ENCODE results near the gene FUT3. TPM values are rescaled to one million over a fixed set of nuclear protein-coding genes. Genes with fewer than 3 reads are reported as not detected.

FUT3 gene
- polyA plus RNA-seq, 1 of the 3 experiments (the other 2 are of a cell fraction) = not detected

GRCh38 chr19:5825178-5825577 lies 26.1 kb downstream of the FUT3 start:
- Histone ChIP-seq H3K4me2 (no peak overlapping the region), H3K27me3 (ENCODE audit: insufficient read depth) (no peaks in the 10 kb centered on the region; the same call in 1 of the 2 replicates), H3K9ac (no peak overlapping the region), H3K79me2 (ENCODE audit: insufficient read depth) (no peaks in the 10 kb centered on the region), H3K9me3 (no peaks in the 10 kb centered on the region), H3K4me1 (ENCODE audit: control insufficient read depth in 1 of 2, insufficient read depth in 2 of 2, low read depth in 1 of 2, low read length in 1 of 2) (peaks cover 0 to 28% of the 10 kb centered on the region in 2 experiments; a peak in 1 of 4 replicates), H2AFZ (ENCODE audit: low read depth) (no peak overlapping the region), H3F3A (replicated peaks; ENCODE audit: insufficient read depth) (no peaks in the 10 kb centered on the region), H3K27ac (ENCODE audit: low read depth in 2 of 2, low read length in 1 of 2) (no peak overlapping the region), H4K20me1 (ENCODE audit: insufficient read depth) (no peaks in the 10 kb centered on the region), H3K36me3 (replicated peaks in 1 of 2; ENCODE audit: control insufficient read depth in 1 of 2, insufficient read depth in 2 of 2, low read length in 1 of 2) (no peaks in the 10 kb centered on the region), H3K4me3 (ENCODE audit: low read depth in 2 of 2, low read length in 1 of 2) (no peak overlapping the region), H3K9me2 (no peaks in the 10 kb centered on the region)
- ChIA-PET POLR2A (no interaction called here), CTCF (interaction anchor here (0.9 to 5.8 kb wide), 4 partner anchors 19 to 197 kb away, joined by 3 to 51 read pairs (median 4); partner anchors contain the start of gene NRTN)
- TF ChIP-seq GABPA (IDR thresholded peaks at IDR 0.05; ENCODE audit: low read depth) (no peak), CHD2 (IDR thresholded peaks at IDR 0.05; ENCODE audit: low read length, partially characterized antibody) (no peak), MXI1 (IDR thresholded peaks at IDR 0.05; ENCODE audit: low read depth, low read length) (no peak), ZBTB33 (IDR thresholded peaks at IDR 0.05; ENCODE audit: borderline replicate concordance, low read depth) (no peak), RAD21 (IDR thresholded peaks at IDR 0.05; ENCODE audit: low read length) (no peak), USF2 (IDR thresholded peaks at IDR 0.05; ENCODE audit: borderline replicate concordance, low read depth, low read length) (no peak), NFIC (IDR thresholded peaks at IDR 0.05; ENCODE audit: borderline replicate concordance) (no peak), POLR2AphosphoS5 (IDR thresholded peaks at IDR 0.05; ENCODE audit: low read depth, low read length) (no peak), YY1 (IDR thresholded peaks at IDR 0.05; ENCODE audit: low read depth) (no peak), JUND (IDR thresholded peaks at IDR 0.05) (no peak), SIN3A (IDR thresholded peaks at IDR 0.05; ENCODE audit: borderline replicate concordance, low read depth, low read length) (no peak), TAF1 (IDR thresholded peaks at IDR 0.05; ENCODE audit: borderline replicate concordance, low read depth, low read length) (no peak), TCF12 (IDR thresholded peaks at IDR 0.05) (no peak), GATA2 (CRISPR knock-in tag; IDR thresholded peaks at IDR 0.05) (no peak), RFX5 (IDR thresholded peaks at IDR 0.05; ENCODE audit: low read length) (no peak)
- TF ChIP-seq, protein P1, sequence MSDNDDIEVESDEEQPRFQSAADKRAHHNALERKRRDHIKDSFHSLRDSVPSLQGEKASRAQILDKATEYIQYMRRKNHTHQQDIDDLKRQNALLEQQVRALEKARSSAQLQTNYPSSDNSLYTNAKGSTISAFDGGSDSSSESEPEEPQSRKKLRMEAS (IDR thresholded peaks at IDR 0.05; ENCODE audit: low read depth) = no peak
- no peak for DNase-seq
- WGBS (ENCODE audit: low lambda C conversion rate) = 90% methylated on average over 16 of the region's 21 CpGs

DNA sequence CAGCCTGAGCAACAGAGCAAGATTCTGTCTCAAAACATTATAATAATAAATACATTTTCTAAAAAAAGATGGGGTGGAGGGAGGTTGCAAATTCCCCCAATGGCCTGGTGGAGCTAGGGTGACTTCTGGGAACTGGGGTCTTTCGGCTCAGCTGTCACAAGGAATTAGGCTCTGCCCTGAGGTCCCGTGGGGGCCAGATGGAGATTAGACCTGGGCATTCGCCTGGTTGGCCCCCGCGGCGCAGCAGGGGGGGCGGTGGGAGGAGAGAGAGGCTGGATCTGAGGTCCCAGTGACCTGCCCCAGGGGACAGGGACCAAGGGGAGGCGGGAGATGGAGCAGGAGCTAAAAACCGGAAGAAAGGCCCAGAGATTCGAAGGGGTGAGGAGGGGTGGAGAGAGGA lies 26.5 kb downstream of the FUT3 start:
- ChIA-PET POLR2A (no interaction called here), CTCF (interaction anchor here (0.9 to 5.8 kb wide), 5 partner anchors 11 to 143 kb away, joined by 3 to 51 read pairs (median 4); partner anchors contain the start of gene NRTN)
- no peaks in the 10 kb centered on the region for H3K79me2 ChIP-seq (ENCODE audit: insufficient read depth)
- H3K36me3 ChIP-seq (replicated peaks in 1 of 2; ENCODE audit: control insufficient read depth in 1 of 2, insufficient read depth in 2 of 2, low read length in 1 of 2) = no peaks in the 10 kb centered on the region
- H3K4me1 ChIP-seq (ENCODE audit: control insufficient read depth in 1 of 2, insufficient read depth in 2 of 2, low read depth in 1 of 2, low read length in 1 of 2) = peaks cover 0 to 28% of the 10 kb centered on the region in 2 experiments; a peak in 1 of 4 replicates
- no peaks in the 10 kb centered on the region for H3K9me2 ChIP-seq
- H3K27me3 ChIP-seq (ENCODE audit: insufficient read depth) = no peaks in the 10 kb centered on the region; the same call in 1 of the 2 replicates
- no peaks in the 10 kb centered on the region for H3F3A ChIP-seq (replicated peaks; ENCODE audit: insufficient read depth)
- no peak overlapping the region for H2AFZ ChIP-seq (ENCODE audit: low read depth)
- 63% methylated on average over 10 of the region's 10 CpGs for WGBS (ENCODE audit: low lambda C conversion rate)
- no peak overlapping the region for H3K27ac ChIP-seq (ENCODE audit: low read depth in 2 of 2, low read length in 1 of 2)
- no peak overlapping the region for H3K9ac ChIP-seq
- no peaks in the 10 kb centered on the region for H4K20me1 ChIP-seq (ENCODE audit: insufficient read depth)
- TF ChIP-seq GATA2 (CRISPR knock-in tag; IDR thresholded peaks at IDR 0.05) (no peak), NFIC (IDR thresholded peaks at IDR 0.05; ENCODE audit: borderline replicate concordance) (no peak)
- no peak overlapping the region for H3K4me2 ChIP-seq
- H3K9me3 ChIP-seq = no peaks in the 10 kb centered on the region
- DNase-seq = no peak
- H3K4me3 ChIP-seq (ENCODE audit: low read depth in 2 of 2, low read length in 1 of 2) = no peak overlapping the region
